Stimulated activated naive CD4-positive, alpha-beta T cell (primary cell): ENCODE results near the gene PHYHIPL.

Experiments used
- DNase-seq, 6 experiments: peaks; one replicate each; lab custom pipeline; 2025; lab: John Stamatoyannopoulos, UW

The PHYHIPL gene

DNA sequence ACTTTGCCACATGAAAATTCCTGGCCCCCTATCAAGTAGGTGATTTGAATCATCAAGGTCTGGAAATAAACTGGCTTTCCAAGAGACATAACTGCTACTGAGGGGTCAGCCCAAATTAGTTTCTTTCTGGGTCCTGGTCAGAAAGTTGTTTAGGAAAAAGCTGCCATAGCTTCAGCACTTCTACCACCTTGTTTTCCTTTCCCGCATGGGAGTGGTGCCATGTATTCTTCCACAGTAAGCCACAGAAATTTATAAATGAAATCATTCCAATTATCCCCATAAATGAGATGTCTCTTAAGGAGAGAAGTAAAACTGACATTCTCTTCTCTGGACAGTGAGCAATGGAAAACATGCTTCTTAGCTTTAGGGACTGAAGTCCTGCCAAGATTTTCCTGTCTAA, 80.8 kb downstream of the PHYHIPL start:
- no peak for DNase-seq

GRCh38 chr10:59258890-59259289, 82.4 kb downstream of the PHYHIPL start:
- no peak for DNase-seq

DNA sequence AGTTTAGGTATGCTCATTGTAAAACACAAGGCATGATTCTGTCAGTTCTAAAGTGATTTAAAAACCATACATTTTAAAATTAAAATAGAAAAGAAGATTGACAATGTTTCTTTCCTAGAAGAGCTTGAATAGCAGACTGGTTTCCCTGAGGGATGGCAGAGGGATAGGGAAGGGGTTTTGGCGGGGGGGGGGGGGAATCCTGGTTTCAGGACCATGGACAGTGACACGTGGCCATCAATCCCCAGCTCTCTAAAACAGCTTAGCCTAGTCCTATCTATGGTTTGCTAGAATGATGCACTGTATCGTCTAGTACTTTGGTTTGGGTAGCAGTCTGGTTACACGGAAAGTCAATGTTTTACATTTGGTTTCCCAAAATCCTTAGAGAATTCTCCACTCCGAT, 88.7 kb downstream of the PHYHIPL start:
- no peak for DNase-seq

DNA sequence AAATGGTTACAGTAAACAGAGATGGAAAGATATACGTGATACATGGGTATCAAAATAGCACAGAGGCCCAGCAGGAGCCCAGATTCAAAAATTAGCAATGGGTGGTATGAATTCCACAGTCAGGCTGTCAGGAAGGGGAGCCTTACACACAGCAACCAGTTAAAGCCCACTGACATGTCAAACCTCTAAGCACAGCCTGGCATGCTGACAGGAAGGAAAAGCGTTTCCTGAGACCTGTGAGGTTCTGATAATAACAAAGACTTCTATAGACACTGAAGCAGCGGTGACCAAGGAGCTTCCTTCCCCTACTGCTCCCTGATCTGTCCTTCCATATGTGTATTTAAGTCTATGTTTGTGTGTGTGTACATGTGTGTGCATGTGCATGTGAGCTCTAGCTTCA, 89.9 kb downstream of the PHYHIPL start:
- no peak for DNase-seq

DNA sequence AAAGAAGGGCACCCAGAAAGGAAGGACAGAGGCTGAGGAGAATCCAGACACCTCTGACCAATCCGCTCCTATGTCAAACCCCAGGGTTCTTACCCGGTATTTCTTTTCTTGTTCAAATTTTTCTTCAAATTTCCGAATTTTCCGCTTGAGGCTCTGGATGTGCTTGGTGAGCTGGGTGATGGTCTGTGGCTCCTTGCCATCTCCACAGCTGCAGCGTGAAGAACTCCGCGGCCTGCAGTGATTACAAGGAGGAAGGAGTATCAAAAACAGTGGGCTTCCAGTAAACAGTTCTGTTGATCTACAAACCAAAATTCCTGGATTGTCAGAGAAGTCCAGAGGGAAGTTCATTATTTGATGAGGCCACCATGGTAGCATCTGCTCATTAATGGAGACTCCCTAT, 92.0 kb downstream of the PHYHIPL start:
- DNase-seq: no peak

- DNase-seq: no peak
Measured at GRCh38 chr10:59269651-59270050, 93.2 kb downstream of the PHYHIPL start.

DNA sequence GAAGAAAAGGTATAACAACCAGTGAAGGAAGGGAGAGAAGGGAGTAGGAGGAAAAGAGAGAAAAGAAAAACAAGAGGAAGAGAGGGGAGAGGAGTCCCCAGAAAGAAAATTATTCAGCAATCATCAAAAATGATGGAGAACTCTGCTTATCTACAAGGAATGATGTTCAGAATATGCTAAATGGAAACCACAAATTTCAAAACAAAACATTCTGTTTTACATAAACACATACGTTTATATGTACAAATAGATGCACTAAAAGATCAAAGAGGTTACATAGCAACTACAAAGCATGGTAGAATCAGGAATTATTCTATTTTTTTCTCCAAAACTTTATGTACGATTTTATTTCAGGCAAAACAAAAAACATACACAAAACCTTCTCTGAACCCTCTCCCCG, 94.0 kb downstream of the PHYHIPL start:
- DNase-seq: no peak

DNA sequence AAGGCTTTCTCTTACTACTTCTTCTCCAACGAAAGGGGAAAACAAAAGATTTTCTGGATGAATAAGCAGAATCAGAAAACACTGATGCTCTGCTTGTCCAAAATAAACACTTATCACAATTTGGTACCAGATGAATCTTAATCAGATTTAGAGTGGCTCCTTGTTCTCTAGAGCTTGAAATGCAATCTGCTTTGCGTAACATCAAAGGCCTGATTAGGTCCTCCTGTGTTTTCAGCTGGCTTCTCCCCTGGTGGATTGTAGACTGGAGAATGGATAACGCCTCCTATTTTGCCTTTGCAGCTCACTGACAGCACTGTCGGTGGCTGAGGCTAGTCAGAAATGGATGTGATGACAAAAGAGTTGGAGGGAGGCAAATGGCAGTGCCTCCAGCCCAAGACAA, 94.7 kb downstream of the PHYHIPL start:
- DNase-seq: no peak

DNA sequence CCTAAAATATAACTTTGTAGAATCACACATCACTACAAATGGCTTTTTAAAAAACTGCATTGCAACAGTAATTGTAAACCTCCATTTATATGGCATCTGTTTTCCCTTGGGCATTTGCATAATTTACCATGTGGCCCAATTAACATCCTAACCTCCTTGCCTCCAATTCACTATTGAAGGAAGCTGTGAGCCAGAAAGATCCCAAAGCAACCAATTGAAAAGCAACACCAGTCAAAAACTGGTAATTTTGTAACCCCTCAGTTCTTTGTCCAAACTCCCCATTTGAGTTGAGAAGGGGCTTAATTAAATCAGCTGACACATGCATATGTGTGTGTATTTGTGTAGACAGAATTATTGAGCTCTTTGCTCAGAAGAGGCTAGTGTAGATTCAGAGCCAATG, 95.6 kb downstream of the PHYHIPL start:
- DNase-seq: no peak

DNA sequence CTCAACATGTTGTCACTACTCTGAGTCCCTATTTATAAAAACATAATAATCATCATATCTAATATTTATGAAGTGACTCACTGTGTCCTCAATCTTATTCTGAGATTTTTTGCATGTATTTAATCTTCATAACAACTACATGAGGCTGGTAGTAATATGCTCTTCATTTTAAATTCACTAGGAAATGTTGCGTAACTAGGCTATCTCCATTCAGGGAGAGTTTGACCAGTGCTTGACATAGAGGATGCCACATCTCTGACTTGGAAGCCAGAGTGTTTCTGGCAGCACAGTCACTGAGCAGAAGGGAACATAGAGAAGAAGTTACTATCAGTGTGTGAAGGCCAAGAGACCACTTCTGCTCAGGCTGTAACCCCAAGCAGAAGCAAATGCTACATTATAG, 97.0 kb downstream of the PHYHIPL start:
- no peak for DNase-seq

DNA sequence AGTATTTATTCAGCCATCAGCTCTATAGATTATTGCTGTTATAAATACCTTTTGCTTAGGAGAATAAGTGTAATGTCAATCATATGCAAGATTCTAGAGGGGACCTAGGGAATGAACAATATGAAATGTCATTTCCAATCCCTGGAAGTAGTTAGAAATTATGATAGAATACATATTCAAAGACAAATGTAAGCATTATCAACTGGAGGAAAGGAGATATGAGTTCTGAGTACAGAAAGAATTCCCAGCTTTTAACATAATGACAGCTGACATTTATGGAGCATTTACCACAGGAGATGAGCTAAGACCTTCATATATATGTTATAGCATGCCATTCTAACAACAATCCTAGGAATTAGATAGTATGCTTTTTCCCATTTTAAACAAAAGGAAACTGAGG, 99.7 kb downstream of the PHYHIPL start:
- DNase-seq: no peak

DNA sequence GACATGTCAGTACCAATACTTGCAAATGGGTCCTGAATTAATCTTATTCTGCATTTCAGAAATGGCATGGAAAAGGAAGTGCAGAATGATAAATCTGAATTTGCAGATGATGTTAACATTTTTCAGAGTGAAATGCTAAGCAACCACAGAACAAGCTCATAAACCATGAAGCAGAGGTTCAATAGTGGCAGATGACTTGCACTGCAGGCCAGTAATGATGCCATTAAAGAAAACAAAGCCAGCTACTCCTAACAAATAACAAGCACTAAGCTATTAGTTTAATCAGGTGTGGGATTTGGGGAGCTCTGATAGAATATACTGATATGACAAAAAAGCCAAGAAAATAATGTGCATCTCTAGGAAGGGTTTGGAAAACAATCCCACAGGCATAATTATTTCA, 100.5 kb downstream of the PHYHIPL start:
- no peak for DNase-seq

DNA sequence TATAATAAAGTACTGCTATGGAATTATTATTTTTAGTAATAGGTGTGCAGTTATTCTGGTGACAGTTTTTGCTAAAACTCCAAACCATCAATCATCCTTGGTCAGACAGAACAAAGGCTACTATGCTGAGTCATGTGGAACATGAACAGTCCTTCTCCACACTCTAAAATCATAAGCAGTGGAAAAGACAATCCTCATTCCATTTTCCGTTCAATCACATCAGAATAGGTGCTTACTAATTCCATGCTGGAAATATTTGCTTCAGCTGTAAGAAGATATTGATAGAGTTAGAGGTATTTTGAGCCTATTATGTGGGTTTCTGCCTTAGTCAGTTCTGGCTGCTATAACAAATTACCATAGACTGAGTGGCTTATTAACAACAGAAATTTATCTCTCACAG, 103.0 kb downstream of the PHYHIPL start:
- DNase-seq: no peak

DNA sequence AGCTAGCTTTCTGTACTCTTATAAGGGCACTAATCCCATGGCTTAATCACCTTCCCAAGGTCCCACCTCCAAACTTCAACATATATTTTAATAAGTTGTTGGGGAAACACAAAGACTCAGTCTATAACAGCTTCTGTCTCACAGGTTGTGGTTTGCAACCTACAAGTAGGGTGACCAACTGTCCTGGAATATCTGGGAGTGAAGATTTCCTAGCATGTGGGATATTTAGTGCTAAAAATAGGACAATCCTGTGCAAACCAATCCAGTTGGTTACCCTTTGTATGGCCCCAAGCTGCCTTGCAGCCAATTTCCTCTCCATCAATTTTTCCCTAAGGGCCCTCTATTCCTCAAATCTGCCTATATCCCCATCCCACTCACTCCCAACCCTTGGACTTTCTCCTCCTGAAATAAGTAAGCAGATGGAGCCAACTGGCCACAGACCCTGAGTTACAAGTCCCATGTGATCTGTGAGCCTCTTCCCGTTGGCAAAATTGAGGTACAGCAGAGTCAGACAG, 103.6 kb downstream of the PHYHIPL start:
- DNase-seq: no peak

DNA sequence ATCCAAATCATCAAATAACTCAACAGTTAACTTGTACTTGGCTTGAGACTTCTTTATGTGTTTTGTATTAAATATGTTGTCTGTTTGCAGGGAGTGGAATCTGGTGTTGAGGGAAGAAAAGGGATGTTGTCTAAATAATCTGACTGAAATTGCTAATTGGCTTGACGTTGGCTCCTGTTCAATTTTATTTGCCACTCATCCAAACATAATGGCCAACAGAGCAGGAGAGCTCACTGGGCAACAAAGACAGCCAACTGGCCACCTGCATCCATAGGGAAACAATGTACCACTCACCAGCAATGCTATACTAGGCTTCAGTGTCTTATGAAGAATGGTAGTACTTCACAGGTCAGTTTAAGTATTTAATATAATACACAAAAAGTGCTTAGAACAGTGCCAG, 105.4 kb downstream of the PHYHIPL start:
- DNase-seq: no peak

DNA sequence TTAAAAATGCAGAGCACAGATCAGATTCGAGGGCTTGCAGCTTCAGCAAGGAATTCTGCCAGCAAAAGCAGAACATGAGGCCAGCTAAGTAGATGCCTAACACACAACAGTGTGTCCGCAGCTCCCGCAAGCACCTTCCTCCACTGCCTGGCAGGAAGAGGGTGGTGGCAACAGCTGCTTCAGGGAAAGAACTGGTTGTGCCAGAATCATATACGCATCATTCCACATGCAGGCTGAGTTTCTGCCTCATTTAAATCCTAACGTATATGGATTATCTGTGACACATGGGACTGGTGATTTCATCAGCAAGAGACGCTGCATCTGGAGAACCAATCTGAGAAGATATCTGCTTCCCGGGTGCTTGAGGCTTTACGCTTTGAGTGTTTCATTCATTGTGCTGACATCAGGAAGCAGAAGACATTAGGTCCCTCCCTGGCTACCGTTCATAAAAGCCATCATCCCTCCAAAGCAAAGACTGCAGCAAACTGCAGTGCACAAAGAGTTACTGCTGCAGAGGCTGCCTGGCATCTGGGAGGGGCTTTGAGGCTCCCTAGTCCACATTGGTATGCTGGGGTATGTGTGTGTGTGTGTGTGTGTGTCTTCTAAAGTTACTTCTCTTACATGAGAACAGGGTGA, 107.1 kb downstream of the PHYHIPL start:
- no peak for DNase-seq

- DNase-seq: no peak
Measured at GRCh38 chr10:59284118-59284975, 107.9 kb downstream of the PHYHIPL start.

DNA sequence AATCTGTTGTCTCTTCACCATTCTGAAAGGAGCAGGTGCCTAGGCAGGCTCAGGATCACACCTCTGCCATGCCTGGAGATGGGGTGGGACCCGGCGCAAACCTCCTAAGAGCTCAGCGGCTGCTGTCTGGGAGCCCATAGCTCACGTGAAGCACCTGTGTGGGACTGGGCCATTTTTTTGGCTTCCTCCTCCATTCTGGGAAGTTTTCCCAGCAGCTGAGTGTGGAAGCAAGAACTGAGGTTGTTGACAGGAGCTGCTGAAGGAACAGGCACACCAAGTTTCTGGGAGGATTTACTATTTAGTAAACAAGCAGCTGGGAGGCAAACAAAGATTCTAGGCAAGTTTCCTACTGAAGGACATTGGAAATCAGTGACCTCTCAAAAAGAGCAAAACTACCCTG, 108.6 kb downstream of the PHYHIPL start:
- no peak for DNase-seq

DNA sequence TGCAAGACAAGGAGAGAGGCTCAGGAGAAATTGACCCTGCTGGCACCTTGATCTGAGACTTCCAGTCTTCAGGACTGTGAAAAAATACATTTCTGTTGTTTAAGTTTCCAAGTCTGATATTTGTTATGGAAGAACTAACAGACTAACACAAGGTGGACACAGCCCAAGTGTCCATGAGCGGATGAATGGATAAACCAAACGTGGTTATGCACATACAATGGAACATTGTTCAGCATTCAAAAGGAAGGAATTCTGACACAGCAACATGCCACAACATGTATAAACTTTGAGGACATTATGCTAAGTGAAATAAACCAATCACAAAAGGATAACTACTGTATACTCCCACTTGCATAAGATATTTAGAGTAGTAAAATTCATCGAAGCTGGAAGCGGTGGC, 109.4 kb downstream of the PHYHIPL start:
- DNase-seq: no peak

DNA sequence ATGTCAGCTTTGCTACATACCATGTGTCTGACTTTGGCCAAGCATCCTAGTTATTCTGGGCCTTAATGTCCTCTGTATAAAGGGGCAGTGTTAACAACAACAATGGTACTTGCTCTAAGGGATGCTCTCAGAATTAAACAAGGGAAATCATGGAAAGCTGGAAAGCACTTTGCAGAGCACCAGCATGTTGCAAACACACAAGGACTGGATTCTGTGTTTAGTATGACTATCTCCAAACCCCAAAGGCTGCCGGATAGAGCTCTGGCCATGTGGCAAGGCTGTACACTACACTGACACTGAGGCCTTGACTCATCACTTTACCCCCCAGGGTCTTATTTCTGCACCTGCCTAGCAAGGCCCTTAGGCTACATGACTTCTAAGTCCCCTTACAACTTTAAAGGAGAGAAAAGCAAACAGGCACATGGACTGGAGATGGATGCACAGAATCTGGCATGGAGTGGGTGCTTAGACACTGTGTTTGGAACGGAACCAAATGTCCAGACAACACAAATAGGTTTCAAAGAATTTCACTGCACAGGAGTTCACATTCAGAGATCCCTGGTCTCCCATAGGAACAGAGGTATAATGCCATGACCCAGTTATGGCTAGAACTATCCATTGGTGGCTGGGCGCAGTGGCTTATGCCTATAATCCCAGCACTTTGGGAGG, 111.3 kb downstream of the PHYHIPL start:
- DNase-seq: no peak

DNA sequence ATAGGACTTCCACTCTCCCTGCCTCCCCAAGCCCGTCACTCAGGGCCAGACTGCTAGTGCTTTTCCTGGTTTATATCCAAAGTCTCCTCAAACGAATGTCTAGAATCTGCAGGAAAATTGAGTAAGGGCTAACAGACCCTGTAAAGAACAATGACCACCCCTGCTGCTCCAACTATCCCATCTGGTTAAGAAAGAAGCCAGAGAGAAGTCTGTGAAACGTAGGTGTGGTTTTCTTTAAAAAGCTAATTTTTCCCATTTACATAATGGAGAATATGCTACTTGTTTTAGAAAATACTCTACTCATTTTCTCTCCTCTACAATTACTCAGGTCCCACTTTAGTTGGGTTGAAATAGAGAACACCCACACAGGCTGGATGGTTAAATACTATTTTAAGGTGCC, 113.4 kb downstream of the PHYHIPL start:
- no peak for DNase-seq

DNA sequence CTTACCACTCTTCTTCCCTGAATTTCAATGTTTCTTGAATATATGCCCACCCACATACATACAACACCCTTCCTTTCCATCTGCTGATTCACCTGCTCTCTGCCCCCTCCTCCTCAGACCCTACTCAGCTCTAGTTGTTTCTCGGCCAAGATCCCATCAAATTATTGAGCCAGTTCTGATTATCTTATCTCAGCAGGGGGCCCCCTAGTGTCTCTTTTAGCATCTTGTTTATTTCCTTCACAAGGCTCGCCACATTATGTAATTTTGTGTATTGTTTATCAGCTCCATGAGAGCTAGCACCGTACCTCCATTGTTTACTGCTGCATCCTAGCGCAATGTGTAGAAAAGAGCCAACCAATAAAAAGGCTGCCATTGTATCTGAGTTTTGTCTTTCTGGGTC, 114.0 kb downstream of the PHYHIPL start:
- DNase-seq: no peak
